Activated gamma-delta T cell (primary cell): ENCODE results near the gene GLIPR2.
A peak's percentile ranks its signal among the peaks of the same experiment; 100 is the strongest.
"Not testable (repeated sequence)": the region's sequence is repeated elsewhere in the genome, so short reads cannot be mapped to it uniquely, and the experiment has no call there.

ENCODE experiments used
- DNase-seq: peaks from one replicate; lab custom pipeline; 2025; lab: John Stamatoyannopoulos, UW

The GLIPR2 gene

DNA sequence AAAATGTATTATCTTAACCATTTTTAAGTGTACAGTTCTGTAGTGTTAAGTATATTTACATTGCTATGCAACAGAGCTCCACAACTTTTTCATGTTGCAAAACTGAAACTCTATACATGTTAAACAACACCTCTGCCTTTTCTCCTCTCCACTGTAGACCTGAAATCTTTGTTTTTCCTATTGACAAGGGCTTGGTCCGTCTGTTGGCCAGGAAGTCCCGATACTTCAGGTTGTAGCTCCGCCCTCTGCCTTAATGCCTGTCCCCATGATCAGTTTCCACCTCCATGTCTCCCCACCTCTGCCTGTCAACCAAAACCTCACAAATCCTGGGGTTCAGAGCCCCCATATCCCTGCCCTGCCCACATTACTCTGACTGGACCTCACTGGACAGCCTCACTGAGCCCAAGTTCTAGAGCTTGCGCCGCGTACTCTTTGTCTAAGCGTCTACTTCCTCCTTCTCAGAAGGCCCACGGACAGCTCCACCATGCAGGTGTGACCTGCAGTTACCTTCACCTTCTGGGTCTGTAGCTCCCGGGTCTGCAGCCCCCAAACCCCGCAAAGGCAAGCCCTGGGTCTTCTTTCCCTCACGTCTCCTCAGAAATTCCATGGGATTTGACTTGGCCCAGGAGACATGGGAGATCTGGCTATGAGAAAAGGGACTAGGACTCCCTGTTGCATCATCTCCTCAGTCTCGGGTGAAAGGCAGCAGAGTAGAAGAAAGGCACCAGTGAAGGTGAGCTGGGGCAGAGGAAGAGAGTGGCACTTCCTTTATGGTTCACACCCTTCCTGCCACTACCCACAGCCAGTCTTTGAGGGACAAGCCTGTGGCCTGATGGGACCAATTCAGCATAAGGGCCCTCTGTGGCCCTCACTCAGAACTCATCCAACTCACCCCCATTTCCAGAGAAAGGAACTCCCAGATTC lies 8.0 kb downstream of the GLIPR2 start:
- no peak for DNase-seq

DNA sequence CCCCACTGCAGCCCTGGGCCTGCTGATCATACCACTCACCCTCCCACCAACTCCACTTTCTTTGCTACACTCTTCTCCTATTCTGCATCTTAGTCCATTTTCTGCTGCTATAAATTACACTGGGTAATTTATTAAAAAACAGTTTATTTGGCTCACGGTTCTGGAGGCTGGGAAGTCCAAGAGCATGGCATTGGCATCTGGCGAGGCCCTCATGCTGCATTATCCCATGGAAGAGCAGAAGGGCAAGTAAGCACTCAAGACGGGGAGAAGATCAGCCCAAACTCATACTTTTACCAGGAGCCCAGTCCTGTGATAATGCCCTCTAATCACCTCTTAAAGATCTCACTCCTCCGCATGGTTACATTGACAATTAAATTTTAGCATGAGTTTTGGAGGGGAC lies 9.4 kb downstream of the GLIPR2 start:
- DNase-seq, result no peak

DNA sequence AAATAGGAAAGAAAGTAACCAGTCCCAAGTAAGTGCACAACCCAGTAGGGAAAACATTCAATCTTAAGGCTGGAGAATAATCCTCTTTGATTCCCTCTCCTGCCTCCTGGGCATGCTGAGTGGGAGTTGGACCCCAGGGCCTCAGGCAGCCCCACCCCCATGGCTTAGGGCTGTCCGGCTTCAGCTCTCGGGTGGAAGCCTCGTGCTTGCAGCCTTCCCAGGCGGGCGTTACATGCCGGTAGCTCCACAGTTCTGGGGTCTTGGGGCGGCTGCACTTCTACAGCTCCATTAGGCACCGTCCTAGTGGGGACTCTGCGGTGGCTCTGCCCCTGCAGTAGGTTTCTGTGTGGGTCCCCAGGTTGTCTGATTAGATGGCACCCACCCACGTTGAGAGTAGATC lies 10.1 kb downstream of the GLIPR2 start:
- DNase-seq, result no peak

DNA sequence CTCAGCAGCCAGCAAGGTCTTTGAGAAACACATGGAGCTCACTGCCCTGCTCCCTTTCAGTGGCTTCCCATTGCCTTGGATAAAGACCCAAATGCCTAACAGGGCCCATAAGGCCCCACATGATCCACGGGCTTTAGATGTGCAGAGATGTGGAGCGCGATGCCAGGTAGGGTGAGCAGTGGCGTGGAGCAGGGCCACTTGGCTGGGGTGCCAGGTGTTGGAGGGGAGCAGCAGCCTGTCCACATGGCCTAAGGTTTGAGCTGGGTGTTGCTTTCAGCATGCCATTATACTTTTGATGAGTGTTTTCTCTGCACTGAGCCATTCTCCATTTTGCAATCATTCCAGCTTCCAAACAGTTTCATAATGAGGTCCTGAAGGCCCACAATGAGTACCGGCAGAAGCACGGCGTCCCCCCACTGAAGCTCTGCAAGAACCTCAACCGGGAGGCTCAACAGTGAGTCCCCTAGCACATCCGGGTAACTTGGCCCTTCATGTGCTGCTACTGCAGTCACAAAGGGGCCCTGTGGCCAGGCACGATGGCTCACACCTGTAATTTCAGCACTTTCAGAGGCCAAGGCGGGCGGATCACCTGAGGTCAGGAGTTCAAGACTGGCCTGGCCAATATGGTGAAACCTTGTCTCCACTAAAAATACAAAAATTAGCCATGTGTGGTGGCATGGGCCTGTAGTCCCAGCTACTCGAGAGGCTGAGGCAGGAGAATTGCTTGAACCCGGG lies 11.1 kb downstream of the GLIPR2 start:
- no peak for DNase-seq

DNA sequence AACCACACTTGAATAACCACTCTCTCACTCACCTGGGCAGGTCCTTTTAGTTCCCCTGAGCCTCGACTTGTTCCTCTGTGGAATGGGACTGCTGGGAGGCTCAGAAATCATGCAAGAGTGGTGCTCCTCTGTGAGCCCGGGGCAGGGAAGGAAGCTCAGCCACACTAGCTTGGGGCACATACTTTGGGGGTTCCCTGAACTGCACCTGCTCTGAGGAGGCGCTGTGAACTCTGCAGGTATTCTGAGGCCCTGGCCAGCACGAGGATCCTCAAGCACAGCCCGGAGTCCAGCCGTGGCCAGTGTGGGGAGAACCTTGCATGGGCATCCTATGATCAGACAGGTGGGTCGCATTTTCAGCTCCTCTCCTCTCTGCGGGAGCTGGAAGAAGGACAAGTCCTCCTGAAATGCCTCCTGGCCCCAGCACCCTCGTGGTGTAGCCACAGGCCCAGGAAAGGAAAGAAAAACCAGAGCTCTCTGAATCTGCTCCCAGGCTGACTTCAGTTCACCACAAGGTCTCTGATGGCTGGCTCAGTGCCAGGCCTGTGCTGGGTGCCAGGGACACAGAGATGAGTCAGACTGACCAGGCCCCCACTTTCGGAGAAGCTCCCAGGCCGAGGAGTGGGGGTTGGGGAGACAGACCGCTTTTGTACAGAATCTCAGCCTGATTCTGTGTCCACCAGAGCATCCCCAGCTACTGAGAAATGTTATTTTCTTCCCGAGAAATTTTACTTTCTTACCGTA lies 11.9 kb downstream of the GLIPR2 start:
- DNase-seq, result peak; percentile 27

DNA sequence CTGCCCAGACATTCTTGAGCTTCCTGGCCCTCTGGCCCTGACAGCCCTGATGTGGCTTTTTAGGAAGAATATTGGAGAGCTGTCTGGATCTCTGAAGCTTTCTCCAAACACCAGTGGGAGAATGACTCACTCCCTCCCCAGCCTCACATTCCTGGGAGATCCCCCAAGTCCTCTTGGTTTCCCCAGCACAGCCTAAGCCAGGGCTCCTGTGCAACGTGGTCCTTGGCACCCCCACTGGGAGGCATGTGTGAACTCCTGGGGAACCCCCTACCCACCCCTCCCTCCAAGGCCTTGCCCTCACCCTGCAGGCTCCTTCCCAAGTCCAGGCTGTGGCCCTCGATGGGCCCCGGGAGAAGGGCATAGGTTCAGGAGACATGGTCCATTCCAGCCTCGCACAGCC lies 12.7 kb downstream of the GLIPR2 start:
- no peak for DNase-seq

DNA sequence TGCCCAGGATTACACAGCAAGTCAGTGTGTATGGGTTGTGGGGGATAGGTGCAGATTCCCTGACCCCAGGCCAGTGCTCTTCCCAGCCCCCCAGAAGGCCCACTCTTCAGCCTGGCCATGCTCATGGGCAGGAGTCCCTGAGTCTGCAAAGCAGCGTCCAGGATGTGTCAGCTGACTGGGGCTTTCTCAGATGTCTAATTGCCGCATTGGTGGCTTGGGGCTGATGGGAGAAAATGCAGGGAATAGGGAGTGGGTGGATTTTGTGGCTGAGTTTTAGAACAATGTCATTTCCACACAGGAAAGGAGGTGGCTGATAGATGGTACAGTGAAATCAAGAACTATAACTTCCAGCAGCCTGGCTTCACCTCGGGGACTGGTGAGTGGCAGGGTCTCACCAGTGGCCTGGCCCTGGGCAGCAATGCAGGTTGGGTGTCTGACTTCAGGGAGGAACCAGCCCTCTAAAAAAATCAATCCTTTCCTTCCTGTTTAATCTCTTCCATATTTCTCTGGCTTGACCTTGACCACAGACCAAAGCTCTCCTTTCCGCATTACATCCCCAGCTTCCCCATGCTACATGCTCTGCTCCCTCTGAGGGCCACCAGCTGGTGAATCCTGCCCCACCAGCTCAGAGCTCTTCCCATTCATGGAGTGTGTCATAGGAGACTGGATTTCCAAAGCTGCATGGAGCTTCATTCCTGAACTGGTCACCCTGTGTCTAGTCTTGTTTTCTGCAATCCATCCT lies 14.2 kb downstream of the GLIPR2 start:
- DNase-seq, result no peak

DNA sequence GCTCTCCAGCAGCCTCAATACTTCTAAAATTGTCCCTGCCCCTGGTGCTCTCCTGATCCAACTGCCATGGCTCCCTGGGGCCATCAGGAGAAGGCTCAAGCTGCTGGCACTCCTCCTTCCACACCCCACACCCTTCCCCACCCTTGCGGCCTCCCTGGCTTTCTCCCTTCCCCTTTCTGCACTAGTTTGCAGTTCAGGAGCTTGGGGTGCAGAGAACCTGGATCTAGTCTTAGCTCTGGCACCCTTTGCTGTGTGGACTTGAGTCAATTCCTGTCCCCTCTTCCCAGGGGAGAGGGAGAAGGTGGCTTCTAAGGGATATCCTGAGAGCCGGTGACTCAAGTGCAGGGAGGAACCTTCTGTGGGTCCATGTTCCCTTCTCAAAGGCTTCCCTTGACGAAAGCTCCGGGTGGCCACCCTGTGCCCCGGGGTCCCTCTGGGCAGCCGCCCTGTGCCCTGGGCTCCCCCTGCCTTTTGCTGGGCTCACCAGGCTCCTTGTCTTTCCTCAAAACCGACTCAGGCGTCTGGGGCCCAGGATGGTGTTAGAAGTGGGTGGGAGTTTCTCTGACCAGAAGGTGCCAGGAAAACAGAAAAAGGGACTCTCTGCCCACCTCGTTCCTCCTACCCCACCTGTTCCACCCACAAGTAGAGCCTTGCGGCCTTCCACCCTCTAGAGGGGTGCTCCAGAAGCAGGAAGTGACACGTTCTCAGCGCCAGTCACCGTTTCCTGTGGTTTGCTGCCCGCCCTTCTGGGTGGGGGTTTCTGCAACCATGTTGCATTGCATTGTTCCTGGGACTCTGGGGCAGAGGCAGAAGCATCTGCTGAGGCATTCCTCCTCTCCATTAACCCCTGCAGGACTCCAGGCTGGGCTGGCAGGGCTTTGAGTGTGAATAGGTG lies 15.0 kb downstream of the GLIPR2 start:
- DNase-seq, result peak; percentile 37

DNA sequence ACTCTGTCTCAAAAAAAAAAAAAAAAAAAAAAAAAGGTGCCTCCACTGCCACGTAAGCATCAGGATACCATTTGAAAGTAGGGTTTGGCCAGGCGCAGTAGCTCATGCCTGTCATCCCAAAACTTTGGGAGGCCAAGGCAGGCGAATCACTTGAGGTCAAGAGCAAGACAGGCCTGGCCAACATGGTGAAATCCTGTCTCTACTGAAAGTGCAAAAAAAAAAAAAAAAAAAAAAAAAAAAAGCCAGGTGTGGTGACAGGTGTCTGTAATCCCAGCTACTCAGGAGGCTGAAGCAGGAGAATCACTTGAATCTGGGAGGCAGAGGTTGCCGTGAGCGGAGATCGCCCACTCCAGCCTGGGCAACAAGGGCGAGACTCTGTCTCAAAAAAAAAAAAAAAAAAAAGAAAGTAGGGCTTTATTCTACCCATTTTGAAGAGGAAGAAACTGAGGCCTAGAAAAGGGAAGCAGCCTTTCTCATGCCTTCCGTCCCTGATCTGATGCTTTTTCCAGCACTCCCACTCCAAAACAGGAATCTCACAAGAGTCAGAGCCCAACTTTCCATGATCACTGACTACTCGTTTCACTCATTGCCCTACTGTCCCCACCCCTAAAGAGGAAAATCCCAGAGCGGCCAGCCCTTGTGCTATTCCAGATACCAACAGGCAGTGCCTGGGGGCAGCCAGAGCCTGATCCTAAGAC lies 16.4 kb downstream of the GLIPR2 start:
- DNase-seq, result no peak

DNA sequence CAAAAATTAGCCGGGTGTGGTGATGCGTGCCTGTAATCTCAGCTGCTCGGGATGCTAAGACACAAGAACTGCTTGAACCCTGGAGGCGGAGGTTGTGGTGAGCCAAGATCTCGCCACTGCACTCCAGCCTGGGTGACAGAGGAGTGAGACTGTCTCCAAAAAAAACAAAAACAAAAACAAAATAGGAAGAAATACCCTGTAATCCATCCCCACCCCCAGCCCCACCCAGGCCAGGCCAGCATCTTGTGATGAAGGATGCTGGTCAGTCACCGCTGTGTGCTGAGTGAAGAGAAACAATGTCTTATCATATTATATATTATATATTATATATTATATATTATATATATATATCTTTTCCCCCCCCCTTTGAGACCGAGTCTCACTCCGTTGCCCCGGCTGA lies 17.2 kb downstream of the GLIPR2 start:
- no peak for DNase-seq

DNA sequence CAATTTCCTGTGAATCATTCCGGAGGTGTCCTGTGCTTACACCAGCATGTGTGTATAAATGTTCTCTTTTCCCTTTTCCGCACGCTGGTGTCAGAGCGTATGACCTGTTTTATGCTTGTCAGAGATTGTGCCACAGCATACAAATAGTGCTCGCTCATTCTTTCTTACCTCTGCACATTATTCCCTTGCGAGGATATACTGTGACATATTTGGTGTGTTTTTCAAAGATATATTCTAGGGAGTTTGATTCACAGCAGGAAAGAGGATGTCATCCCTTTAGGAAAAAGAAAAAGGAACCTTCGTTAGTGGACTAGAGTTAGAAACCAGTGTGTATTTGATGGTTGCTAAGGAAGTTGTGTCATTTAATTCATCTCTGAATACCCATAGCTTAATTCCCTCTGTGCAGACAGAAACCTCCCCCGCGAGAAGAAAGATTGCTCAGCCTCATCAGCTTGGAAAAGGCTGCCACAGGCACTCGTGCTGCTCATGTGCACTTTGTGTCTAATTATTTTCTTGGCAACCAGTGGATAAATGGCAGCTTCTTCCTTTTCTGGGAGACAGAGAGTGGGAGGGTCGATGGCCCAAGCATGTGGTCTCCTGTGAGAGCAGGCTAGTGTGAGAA lies 17.9 kb downstream of the GLIPR2 start:
- no peak for DNase-seq

DNA sequence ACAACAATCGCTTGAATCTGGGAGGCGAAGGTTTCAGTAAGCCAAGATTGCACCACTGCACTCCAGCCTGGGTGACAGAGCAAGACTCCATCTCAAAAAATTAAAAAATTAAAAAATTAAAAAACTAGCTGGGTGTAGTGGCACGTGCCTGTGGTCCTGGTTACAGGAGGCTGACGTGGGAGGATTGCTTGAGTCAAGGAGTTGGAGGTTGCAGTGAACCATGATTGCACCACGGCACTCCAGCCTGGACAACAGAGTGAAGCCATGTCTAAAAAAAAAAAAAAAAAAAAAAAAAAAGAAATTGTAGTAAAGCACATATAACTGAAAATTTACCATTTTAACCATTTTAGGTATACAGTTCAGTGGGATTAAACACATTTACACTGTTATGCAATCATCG lies 19.6 kb downstream of the GLIPR2 start:
- no peak for DNase-seq

DNA sequence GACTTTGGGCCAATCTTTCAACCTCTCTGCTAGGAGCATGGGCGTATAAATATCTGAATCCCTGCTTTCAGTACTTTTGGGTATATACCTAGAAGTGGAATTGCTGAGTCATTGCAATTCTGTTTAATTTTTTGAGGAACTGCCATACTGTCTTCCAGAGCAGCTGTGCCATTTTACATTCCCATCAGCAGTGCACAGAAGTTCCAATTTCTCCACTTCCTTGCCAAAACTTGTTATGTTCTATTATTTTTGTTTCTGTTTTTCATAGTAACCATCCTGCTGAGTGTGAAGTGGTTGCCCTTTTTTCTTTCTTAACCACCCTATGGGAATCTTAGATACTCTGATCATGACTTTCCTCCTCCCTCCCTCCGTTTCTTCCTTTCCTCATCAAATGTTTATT lies 21.6 kb downstream of the GLIPR2 start:
- no peak for DNase-seq

DNA sequence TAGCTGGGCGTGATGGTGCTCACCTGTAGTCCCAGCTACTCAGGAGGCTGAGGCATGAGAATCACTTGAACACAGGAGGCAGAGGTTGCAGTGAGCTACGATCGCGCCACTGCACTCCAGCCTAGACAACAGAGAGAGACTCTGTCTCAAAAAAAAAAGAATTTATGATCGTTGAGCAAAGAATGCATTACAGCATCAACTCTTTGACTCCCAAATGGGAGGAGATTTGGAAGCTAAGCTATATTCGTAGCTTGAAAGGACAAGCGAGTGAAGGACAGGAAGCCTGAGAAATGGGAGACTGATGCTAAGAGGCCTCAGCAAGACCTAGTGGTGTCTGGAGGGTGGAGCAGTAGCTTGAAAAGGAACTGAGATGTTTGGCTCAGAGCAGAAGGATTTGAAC lies 22.4 kb downstream of the GLIPR2 start:
- no peak for DNase-seq

DNA sequence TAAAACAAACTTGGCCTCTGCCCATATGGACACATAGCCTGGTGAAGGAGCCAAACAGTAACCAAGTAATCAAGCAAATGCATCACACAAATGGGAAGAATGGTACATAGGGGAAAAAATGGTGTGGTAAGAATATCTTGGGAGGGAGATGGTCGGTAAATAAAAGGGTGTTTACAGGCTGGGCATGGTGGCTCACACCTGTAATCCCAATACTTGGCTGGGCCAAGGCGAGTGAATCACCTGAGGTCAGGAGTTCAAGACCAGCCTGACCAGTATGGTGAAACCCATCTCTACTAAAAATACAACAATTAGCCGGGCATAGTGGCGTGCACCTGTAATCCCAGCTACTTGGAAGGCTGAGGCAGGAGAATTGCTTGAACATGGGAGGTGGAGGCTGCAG lies 23.0 kb downstream of the GLIPR2 start:
- not testable (repeated sequence) for DNase-seq

DNA sequence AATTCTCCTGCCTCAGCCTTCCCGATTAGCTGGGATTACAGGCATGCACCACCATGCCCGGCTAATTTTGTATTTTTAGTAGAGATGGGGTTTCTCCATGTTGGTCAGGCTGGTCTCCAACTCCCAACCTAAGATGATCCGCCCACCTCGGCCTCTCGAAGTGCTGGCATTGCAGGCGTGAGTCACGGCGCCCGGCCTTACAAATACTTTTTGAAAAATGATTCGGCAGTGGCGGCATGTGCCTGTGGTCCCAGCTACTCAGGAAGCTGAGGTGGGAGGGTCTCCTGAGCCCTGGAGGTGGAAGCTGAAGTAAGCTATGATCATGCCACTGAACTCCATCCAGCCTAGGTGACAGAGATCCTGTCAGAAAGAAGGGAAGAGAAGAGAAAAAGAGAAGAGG lies 23.6 kb downstream of the GLIPR2 start:
- not testable (repeated sequence) for DNase-seq

DNA sequence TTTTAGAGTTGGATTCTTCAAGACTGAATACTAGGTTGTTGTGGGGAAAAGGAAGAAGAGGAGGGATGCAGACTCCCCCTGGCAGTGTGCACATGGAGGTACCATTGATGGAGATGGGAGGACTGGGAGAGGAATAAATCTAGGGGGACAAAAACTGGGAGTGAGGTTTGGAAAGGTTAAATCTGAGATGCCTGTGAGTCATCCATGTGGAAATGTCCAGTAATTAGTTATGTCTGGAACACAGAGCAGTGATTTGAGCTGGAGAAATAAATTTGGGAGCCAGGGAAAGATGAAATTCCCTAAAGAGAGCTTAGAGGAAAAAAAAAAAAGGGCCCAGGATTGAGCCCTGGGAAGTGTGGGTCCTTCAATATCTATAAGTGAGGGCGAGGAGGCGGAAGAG lies 24.7 kb downstream of the GLIPR2 start:
- no peak for DNase-seq

DNA sequence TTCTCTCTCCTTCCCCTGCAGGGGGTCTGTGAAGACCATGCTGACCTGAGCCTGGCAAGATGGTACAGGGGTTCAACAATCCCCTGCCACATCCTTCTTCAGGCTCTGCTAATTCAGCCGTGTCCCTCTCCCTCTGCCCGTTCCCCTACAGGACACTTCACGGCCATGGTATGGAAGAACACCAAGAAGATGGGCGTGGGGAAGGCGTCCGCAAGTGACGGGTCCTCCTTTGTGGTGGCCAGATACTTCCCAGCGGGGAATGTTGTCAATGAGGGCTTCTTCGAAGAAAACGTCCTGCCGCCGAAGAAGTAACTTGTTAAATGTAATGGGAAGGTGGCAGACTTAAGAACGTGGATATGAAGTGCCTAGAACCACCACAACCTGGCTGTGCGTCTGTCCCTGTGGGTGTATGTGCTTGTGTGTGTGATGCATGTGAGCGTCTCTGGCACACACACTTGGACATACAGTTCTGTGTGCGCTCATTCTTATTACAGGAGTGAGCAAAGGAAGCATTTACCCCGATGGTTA lies 25.7 kb downstream of the GLIPR2 start:
- DNase-seq, result no peak

DNA sequence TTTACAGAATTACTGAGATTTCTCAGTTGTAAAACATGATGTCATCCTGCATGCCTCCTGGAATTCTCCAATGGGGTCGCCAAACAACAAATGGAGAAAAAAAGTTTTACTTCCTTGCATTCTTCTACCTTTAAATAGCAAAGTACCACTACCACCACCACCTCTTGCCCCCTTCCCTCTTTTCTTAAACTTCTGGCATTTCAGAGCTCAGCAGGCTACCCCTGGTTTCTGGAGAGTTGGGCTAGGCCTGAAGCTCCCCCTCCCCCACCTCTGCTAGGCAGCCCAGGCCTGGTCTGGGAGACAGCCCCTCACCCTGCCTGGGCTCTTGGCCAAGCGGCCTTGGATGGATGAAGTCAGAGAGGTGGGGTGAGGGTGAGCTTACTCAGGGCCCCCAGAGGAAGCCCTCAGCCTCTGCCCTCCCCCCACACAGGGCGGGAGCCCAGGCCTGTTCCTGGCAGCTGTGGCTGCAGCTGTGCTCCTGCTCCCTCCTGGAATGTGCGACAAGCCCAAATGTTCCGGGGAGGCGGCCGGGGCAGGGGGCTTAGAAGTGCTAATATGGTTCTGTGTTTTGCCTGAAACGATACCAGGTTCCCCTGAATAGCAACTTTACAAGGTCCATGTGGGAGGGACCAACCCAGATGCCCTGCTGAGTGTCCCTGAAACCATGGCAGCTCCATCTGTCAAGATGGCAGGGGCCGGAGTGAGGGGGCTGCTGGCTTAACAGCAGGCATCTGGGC lies 26.7 kb downstream of the GLIPR2 start:
- DNase-seq, result no peak
